NCI-H146 (cell line): ENCODE data around the gene PTPN5.

ENCODE experiments used
- DNase-seq: peaks from one replicate; lab custom pipeline; 2025; lab: John Stamatoyannopoulos, UW

Gene PTPN5

DNA sequence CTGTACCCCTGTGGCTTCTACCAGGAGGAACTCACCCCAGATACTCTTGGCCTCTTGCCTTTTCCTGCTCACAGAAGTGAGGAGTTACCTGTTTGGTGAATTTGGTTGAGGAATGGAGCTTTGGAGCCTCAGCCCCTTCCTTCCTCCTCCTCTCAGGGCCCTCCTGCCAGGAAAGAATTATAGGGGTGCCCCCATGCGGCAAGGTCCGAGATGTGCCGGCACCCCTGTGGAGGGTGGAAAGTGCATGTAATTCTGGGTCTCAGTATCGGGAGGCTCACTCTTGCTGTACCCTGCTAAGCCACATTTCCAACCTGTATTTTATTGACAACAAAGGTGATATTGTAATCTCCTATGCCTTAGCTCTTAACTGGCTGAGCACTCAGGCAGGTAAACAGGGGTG is 51.9 kb downstream of the PTPN5 start:
- DNase-seq: no peak

DNA sequence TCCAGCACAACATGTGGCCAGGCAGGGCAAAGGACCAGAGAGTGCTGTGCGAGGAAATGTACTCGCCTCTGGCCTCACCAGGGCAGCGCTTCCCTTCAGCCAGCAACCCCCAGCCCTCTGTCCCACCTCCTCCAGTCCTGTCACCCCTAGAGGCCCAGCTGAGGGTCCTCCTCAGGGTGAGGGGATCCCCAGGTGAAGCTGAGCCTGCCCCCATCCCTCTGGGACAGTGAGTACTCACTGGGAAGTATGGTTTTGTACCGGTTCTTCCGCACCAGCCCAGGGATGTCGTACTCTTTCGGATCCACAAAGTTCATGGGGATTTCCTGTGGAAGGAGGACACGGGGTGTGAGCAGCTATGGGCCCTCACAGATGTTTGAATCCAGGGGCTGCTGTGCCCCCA is 54.0 kb downstream of the PTPN5 start:
- no peak for DNase-seq

DNA sequence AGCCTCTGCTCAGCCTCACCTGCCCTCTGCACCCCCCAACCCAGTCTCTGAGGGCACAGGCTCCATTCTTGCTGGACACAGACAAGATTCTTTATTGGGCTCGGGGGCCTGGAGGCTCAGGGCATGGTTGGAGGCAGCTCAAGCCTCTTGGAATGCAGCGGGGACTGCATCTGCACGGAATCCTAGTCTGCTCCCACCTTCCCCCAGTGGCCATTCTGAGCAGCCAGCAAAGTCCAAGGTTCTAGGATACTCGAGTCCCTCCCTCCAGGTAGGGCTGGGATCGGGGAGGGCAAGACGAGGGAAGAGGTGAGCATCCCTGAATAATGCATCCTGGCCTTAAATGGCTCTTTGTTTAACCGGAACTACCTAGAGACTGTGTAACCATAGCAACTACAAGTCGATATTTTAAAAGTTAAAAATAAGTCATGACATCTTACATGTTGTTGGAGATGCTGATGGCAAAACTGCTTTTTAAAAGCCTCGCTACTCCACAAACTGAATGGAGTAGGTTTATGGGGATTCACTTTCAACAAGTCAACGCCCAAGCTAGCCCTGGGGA is 54.9 kb downstream of the PTPN5 start:
- DNase-seq: no peak

DNA sequence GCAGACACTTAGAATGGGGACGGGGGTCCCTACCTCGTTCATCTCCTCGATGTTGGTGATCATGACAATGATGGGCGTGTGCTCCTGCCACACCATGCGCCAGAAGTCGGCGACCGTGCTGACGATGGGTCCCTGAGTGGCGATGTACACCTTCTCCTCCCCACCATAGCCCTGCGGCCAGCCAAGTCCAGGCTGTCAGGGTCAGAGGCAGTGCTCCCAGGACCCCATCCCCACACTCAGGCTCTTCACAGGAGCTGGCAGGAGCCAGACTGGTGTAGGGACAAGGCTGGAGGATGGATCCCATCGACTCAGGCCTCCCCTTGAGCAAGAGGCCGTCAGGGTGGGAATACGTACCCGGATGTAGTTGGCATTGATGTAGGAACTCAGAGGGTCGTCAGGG is 58.4 kb downstream of the PTPN5 start:
- no peak for DNase-seq

DNA sequence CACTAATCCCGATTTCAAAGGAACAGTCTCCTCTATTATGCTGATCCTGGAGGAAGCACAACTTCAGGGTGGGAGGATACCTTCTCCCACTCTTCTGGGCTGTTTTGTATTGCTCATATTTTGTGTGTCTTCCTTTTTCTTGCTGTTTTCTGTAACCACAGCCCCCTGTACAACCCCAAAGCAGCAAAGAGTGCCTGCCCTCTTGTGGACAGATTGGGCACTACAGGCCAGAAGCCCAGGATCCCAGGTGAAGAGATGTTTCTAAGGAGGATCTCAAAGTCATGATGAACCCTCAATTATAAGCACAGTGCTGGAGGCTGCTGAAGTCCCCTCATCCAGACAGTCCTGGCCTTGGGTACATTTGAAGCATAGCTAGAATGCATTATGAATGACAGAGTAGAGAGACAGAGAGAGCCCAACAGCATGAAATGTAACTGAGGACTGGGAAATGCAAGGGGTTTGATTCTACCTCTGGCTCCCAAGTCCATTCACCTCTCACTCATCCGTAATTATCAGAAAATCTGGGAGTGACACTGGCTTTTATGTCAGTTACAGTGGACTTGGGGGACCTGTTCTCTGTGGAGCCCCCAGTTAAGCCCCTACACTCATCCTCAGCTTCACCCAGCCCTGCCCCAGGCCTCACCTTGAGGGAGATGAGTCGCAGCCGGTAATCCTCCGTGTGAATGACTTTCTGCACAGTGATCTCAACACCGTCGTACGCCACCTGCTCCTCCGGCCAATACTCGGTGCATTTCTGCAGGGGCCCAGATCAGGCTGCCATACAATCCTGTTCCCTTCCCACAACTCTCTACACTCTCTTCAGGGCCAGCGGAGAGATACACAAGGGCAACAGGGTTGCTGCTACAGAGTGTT is 59.4 kb downstream of the PTPN5 start:
- no peak for DNase-seq

DNA sequence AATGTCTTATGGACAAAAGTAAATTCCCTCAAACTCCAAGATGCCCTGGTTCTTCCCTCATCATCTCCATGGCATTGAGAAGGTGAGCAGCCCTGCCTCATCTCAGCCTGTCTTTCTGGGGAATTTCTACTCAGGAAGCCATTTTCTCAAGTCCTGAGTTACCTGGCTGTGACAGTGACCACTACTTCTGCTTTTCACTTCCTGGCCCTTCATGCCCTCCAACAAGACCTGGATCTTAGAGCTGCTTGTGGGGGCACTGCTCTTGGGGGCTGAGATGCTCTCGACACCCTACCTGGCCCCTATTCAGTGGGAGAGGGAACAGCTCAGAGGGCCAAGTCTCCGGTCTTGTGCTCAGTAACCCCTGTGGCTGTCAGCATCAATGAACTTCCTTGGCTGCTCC is 60.2 kb downstream of the PTPN5 start:
- DNase-seq: no peak

DNA sequence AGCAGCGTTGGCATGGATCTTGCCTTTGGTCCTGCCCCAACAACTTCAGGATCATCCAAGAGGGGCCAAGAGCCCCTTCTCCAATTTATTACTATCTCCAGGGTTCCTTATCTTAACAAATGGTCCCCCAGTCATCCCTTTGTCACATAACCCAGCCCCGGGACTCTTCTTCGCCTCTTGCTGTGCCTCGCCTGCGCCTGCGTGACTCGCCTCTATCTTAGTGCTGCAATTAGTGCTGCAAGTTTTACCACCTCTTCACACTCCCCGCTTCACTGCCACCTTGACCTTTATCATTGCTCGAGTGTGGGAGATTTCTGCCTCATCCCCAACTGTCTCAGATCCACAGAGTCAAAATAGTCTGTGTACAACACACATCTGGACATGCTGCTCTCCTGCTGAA is 61.6 kb downstream of the PTPN5 start:
- no peak for DNase-seq

DNA sequence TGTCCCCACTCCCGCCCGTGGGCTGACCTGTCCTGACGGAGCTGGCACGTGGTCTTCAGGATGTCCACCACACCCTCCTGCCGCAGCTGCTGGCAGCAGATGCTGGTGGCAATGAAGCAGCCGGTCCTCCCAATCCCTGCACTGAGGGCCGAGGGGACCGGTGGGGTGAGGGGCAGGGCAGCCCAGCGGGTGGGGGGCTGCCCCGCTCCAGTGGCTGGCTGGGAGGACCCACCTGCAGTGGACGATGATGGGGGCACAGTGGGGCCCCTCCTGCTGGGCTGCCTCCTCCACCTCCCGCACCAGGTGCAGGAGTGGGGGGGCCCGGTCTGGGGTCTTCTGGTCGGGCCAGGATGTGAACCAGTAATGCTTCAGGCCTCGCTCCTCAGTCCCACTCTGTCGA is 62.2 kb downstream of the PTPN5 start:
- no peak for DNase-seq

DNA sequence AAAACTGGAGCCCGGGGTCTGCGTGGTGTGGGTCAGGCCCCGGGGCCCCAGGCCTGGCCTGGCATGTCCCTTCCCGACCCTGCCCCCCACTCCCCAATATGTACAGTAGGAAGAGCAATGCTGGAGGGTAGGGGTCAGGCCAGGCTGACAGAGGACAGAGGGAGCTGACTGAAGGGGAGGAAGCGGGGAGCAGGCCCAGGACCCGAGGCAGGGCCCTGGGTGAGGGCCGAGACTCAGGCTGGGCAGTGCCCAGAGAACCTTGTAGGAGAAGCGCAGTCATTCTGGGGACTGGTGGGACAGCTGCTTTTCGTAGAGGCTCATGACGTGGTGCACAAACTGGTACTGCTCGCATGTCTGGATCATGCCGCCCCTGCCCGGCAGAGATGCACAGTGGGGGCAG is 62.9 kb downstream of the PTPN5 start:
- DNase-seq: no peak

DNA sequence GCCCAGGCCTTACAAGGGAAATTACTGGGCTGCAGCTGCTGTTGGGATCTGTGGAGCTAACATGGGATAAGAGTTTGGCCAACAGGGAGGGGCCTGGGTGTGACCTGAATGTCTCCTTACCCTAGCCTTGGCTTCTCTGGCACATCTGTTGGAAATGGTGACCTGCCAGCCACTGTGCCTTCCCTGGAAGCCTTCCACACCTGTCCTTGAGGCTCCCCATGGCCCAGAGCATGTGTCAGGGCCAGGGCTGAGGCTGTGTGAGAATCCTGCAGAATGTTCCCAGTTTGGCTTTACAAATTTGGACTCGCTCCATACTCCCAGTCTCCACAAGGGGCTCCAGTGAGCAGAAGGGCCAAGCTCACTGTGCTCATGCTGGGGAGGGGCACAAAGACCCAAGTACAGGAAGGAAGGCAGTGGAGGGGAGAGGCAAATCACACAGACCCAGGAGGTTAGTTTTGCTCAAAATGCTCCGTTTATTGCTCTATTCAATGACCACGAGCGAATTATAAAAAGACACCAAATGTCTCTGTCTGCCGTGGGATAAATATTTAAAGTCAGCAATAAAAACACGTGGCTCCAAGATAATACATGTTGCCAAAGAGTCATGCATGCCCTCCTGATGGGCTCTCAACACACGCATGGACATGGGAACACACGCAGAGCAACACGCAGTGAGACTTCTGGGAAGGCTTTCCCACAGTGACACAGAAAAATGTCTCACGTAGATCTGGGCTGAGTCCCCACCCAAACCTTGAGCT is 63.9 kb downstream of the PTPN5 start:
- peak; percentile 32 for DNase-seq

DNA sequence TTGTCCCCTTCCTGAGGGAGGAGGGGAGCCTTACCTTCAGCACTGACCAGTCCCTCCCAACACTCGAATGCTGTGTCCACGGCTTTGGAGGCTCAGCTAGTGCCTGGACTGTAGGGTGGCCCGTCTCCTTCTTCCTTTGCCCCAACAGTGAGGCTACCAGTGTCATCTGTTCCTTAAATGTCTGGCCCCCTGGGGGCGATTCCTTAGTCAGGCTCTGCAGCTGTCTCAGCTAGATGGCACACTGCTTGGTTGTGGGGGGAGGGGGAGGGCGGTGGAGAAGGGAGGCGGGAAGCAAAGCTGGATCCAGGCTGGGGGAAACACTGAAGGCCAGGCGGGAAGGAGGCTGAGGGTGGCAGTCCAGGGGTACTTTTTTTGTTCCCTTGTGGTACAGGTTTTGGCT is 65.6 kb downstream of the PTPN5 start, which contains the start of gene IGSF22:
Gene IGSF22, minus strand, starts transcription at position 149 of the 400 bp plus-strand sequence. CDS start 1,952 bp downstream, outside the sequence.
- no peak for DNase-seq

DNA sequence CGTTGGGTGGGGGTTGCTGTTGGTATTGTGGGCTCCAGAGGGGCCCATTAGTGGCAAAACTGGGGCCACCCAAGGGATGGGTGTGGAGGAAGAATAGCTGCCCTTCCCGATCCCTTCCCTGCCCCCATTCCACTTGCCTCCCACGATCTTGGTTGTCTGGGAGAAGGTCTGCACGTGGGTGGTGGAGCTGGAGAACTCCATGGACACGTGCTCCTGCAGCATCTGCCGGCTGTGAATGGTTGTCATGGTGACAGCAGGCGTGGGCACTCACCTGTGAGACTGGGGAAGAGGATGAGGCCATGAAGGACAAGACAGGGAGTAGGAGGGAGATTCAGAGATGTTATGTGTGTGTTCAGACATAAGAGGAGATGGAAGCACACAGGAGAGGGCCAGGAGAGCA is 67.6 kb downstream of the PTPN5 start:
- DNase-seq: peak; percentile 59

DNA sequence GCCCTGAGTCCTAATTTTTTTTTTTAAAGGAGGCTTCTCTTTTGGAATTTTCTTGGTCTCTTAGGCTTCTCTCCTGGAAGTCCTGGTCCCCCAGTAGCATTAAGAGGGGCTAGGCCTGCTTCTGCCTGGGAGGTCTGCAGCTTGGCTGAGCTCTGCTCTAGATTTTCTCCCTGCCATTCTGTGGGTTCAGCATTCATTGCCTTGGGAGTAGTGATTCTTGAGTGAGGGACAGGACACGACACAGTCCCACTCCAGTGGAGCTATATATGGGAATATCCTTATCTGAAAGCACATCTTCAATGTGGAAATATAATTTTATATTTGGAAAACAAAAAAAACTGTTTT is 69.3 kb downstream of the PTPN5 start:
- DNase-seq: no peak

DNA sequence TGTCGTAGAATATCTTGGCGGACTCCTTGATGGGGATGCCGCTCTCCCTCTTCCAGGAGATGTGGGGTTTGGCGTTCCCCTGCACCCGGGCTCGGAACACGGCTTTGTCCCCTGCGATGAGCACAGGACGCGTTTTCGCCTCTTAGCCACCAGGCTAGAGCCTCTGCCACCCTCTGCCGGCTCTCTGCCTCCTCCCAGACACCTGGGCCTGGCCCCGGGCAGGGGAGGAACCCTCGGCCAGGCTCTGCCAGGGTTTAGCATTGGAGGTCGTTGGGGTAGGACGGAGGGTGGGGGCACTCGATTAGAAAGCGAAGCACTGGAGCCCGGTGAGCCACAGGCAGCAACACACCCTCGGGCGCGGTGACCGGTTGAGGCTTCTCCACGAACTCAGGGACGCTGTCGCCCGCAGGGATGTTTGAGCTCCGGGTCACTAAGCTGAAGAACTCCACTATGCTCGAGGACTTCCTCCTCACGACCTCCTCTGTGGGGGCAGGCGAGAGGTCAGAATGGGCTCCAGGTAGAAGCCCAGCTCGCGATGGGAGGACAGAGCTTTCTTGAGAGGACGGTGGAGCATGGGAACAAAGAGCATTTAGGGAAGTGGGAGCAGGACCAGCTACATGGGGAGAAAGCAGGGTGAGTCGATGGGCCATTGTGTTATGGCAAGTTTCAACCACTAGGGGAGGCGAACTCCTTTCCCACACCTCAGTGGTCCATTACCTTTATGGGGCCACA is 69.9 kb downstream of the PTPN5 start:
- peak; percentile 54 for DNase-seq

DNA sequence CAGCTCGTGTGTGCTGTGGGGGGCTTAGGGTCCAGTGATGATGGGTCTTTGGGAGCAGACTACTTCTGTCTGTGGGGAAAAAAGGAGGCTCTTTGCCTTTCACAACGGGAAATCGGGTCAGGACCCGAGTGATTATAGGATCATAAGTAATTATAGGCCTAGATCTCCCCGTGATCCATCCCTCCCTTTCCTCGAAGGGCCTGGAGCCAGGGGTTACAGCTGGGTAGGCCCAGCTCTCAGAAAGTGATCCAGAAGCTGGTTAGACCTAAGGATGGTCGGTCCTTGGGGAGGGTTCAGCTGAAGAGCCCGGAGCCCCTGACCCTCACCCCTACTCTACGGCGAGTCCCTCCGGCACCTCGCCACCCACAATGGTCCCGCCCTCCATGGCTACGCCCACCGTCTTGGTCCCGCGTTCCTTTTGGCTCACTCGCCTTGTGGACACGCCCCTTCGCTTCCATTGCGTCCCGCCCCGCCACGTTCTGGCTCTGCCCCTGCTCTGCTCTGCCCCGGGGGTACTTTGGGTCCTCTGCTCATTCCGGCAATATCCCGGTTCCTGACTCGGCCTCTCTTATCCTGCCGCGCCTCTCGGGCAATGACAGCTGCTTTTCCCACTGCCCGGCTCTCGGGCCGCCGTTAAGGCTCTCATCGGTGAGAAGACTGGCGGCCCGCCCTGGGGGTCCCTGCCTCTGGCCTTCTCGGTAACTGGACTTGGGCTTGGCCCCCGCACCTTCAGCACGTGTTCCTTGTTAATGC is 70.6 kb downstream of the PTPN5 start:
- DNase-seq: peak; percentile 70

DNA sequence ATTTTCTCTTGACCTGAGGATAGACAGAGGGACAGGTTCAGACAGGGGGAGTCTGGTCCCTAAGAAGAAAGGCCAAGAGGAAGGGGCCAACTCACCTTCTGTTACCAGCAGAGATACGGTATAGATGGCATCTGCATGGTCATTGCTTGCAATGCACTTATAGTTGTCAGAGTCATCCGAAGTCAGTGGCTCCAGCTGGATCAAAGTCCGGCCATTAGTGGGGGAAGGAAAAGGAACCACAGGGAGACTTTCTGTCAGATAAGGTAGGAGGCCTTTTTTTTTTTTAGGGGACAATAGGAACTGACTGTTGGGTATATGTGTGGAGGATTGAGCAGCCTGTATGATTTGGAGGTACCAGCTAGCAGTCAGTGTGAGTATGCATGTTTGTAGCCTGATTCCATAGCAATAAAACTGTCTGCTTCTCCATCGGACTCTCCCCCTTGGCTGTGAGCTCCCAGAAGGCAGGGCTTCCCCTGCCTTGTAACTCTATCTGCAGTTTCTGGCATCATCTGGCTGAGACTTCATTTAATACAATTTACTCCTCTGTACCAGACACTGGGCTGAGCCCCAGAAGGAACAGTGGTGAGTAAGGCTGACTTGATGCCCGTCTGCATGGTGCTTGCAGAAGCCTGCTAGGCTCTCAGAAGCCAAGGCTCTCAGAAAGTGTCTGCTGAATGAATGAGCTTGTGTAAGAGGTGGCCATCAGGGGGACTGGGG is 71.3 kb downstream of the PTPN5 start:
- DNase-seq: no peak

DNA sequence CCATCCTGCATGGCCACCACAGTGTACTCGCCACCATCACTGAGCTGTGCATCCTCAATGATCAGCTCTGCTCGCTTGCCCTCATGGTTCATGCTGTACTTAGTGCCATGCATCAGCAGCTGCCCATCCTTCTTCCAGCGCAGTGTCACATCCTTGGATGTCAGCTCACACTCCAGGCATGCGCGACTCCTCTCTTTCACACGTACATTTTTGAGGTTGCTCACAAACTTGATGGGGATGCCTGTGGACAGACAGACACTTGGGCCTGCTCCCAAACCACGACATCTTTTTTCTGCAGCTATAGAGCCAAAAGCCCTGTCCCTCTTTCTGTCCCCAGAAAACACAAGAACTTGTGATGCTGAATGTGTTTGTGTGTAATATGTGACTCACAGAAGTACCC is 76.1 kb downstream of the PTPN5 start:
- no peak for DNase-seq

DNA sequence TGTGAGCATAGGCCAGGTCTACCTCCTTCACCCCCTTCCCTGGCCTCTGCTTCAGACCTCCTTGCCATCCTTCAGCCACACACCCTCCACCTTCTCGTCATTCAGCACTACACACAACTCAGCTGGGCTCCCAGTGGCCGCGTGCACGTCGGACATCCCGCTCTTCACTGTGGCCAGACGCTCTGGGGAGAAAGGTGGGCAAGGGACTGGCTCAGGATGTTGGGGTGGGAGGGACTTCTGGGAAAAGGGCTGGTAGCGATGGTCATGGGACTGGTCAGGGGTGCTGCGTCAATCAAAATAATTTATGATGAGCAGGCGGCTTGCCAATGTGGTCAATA is 77.2 kb downstream of the PTPN5 start:
- DNase-seq: no peak

DNA sequence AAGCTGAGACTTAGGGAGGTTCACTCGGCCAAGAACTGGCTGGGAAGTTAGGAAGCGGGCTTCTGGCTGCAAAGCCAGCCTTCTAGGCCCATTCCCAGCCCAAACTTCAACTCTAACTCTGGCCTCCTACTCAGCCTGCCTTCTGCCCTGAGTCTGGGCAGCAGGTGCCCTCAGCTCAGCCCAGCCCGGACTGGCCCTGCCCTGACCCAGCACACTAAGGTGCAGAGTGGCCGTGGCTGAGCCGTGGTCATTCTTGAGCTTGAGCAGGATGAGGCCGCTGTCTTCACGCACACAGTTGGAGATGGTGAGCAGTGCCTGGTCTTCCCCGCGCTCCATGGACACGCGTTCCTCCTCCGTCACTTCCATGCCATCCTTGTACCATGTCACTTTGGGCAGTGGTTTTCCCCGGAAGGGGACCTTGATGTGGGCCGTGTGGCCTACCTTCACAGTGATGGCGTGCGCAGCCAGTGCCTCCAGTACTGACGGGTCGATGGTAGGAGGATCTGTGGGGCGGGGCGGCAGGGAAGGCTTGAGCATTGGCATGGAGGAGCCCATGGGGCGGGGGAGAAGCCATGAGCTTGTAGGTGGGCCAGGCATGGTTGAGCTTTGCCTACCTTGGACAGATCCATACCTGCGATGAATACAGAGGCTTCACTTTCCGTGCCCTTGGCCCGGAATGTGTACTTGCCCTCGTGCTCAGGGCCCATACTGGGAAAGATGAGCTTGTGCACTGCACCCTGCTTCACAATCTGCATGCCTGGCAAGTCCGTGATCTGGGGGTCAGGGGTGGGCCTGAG is 77.8 kb downstream of the PTPN5 start:
- no peak for DNase-seq

DNA sequence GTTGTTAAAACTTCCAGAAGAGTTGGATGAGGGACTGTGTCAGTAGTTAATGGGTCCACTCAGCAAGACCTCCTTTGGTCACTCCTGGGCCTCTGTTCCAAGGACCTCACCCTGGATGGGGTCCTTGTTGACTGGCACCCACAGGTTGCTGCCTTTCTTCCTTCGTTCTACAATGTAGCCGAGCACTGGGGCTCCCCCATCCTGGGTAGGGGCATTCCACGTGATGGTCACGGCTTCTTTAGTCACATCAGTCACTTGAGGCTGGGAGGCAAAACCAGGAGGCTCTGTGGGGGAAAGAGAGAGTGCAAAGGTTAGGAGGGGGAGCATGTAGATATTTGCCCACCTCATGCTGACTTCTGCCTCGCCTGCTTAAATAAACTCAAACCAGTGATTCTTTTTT is 81.1 kb downstream of the PTPN5 start:
- no peak for DNase-seq
